Suprapubic skin (tissue), 4 donors: ENCODE measurements around the gene MARK3. TPM values are rescaled to one million over a fixed set of nuclear protein-coding genes. Genes with fewer than 3 reads are reported as not detected.

Experiments
- DNase-seq, 2 donors: peaks; one replicate each; pipeline ENCODE4 v3.0.0-alpha.2; 2019; ENCODE audit warnings: low spot score in 2 of 2
- H3K27ac ChIP-seq: fragments of 200-600 bp; sonication (generic); one replicate; pipeline ENCODE4 v1.5.1; 2019
- H3K27me3 ChIP-seq: fragments of 200-600 bp; sonication (generic); one replicate; pipeline ENCODE4 v1.5.1; 2019
- H3K36me3 ChIP-seq: fragments of 200-600 bp; sonication (generic); one replicate; pipeline ENCODE4 v1.5.1; 2019
- H3K4me1 ChIP-seq: fragments of 200-600 bp; sonication (generic); one replicate; pipeline ENCODE4 v1.5.1; 2019
- H3K4me3 ChIP-seq: fragments of 200-600 bp; sonication (generic); one replicate; pipeline ENCODE4 v1.5.1; 2019; ENCODE audit warnings: mild to moderate bottlenecking
- H3K9me3 ChIP-seq: fragments of 200-600 bp; sonication (generic); one replicate; pipeline ENCODE4 v1.5.1; 2019
- CTCF ChIP-seq, 2 donors: fragments of 200-600 bp in 1 of 2; fragments of 450-650 bp in 1 of 2; sonication (generic) in 1 of 2; IDR thresholded peaks; one replicate each; pipeline ENCODE4 v1.5.1; 2016 to 2019; ENCODE audit warnings: antibody characterized with exemption in 2 of 2, mild to moderate bottlenecking in 1 of 2, moderate library complexity in 1 of 2
- EP300 ChIP-seq: sonication (generic); formaldehyde crosslinking; IDR thresholded peaks from one replicate; pipeline ENCODE4 v1.6.1; 2017; ENCODE audit warnings: antibody characterized with exemption
- POLR2A ChIP-seq, 2 donors: fragments of 450-650 bp; IDR thresholded peaks; one replicate each; pipeline ENCODE4 v1.6.1; 2017; ENCODE audit warnings: antibody characterized with exemption in 2 of 2, mild to moderate bottlenecking in 2 of 2, moderate library complexity in 2 of 2
- POLR2AphosphoS5 ChIP-seq, 3 donors: sonication (generic); formaldehyde crosslinking; IDR thresholded peaks; one replicate each; pipeline ENCODE4 v1.6.1; 2017; ENCODE audit warnings: antibody characterized with exemption in 3 of 3
- WGBS: methylation state at CpG from one replicate; pipeline ENCODE4 v1.1.5; 2018; 5-methylcytosine and 5-hydroxymethylcytosine counted together
- total RNA-seq, 4 donors: library from RNA; depleted of rRNA; stranded (reverse); fragments of >200 nt; gene quantifications; one replicate each; pipeline ENCODE4 v1.1.0, GENCODE V29; 2016

The MARK3 gene
- total RNA-seq, 4 donors from 2014 or later = 44.6 to 95.2 (median 57.2) TPM

GRCh38 chr14:103460415-103460814 lies 75.2 kb downstream of the MARK3 start:
- peaks cover 44% of the 10 kb centered on the region for H3K36me3 ChIP-seq
- WGBS = 100% methylated on average over 1 of the region's 1 CpG
- no peak for DNase-seq
- H3K4me3 ChIP-seq = no peak overlapping the region
- no peaks in the 10 kb centered on the region for H3K9me3 ChIP-seq
- TF ChIP-seq POLR2AphosphoS5 (IDR thresholded peaks at IDR 0.05) (no peak), CTCF (IDR thresholded peaks at IDR 0.05) (no peak), EP300 (no peak), POLR2A (IDR thresholded peaks at IDR 0.05) (no peak)
- no peaks in the 10 kb centered on the region for H3K27me3 ChIP-seq
- no peaks in the 10 kb centered on the region for H3K4me1 ChIP-seq
- no peak overlapping the region for H3K27ac ChIP-seq

- no peak for DNase-seq
- Histone ChIP-seq H3K4me3 (no peak overlapping the region), H3K9me3 (no peaks in the 10 kb centered on the region), H3K27ac (no peak overlapping the region), H3K4me1 (no peaks in the 10 kb centered on the region), H3K27me3 (no peaks in the 10 kb centered on the region), H3K36me3 (peaks cover 47% of the 10 kb centered on the region)
- WGBS = 85% methylated on average over 4 of the region's 4 CpGs
- TF ChIP-seq POLR2A (IDR thresholded peaks at IDR 0.05) = no peak
- no peak for TF ChIP-seq CTCF (IDR thresholded peaks at IDR 0.05)
- no peak for TF ChIP-seq EP300
- TF ChIP-seq POLR2AphosphoS5 (IDR thresholded peaks at IDR 0.05) = no peak
Observed at GRCh38 chr14:103463149-103463548, 77.9 kb downstream of the MARK3 start.

GRCh38 chr14:103463851-103464250 lies 78.6 kb downstream of the MARK3 start:
- peaks cover 54% of the 10 kb centered on the region for H3K36me3 ChIP-seq
- no peaks in the 10 kb centered on the region for H3K27me3 ChIP-seq
- no peak overlapping the region for H3K4me3 ChIP-seq
- TF ChIP-seq POLR2AphosphoS5 (IDR thresholded peaks at IDR 0.05) (no peak), CTCF (IDR thresholded peaks at IDR 0.05) (no peak), POLR2A (IDR thresholded peaks at IDR 0.05) (no peak), EP300 (no peak)
- DNase-seq = no peak
- no peaks in the 10 kb centered on the region for H3K9me3 ChIP-seq
- no peak overlapping the region for H3K27ac ChIP-seq
- no peaks in the 10 kb centered on the region for H3K4me1 ChIP-seq

- WGBS = 96% methylated on average over 5 of the region's 5 CpGs
- no peak overlapping the region for H3K27ac ChIP-seq
- TF ChIP-seq CTCF (IDR thresholded peaks at IDR 0.05) (no peak), EP300 (no peak), POLR2A (IDR thresholded peaks at IDR 0.05) (no peak), POLR2AphosphoS5 (IDR thresholded peaks at IDR 0.05) (no peak)
- H3K4me3 ChIP-seq = no peak overlapping the region
- H3K9me3 ChIP-seq = no peaks in the 10 kb centered on the region
- H3K36me3 ChIP-seq = peaks cover 83% of the 10 kb centered on the region
- DNase-seq = no peak
- no peaks in the 10 kb centered on the region for H3K4me1 ChIP-seq
- no peaks in the 10 kb centered on the region for H3K27me3 ChIP-seq
Observed at GRCh38 chr14:103472939-103473338, 87.7 kb downstream of the MARK3 start.

- WGBS = 93% methylated on average over 5 of the region's 5 CpGs
- H3K9me3 ChIP-seq = no peaks in the 10 kb centered on the region
- H3K27ac ChIP-seq = no peak overlapping the region
- H3K36me3 ChIP-seq = peaks cover 76% of the 10 kb centered on the region
- no peak overlapping the region for H3K4me3 ChIP-seq
- no peak for DNase-seq
- no peaks in the 10 kb centered on the region for H3K27me3 ChIP-seq
- TF ChIP-seq POLR2A (IDR thresholded peaks at IDR 0.05) (no peak), POLR2AphosphoS5 (IDR thresholded peaks at IDR 0.05) (no peak), EP300 (no peak), CTCF (IDR thresholded peaks at IDR 0.05) (no peak)
- H3K4me1 ChIP-seq = no peaks in the 10 kb centered on the region
Observed at GRCh38 chr14:103474893-103475292, 89.7 kb downstream of the MARK3 start.
